GM23338 (cell line): ENCODE data around the gene MPRIP. TPM values are rescaled to one million over a fixed set of nuclear protein-coding genes. Genes with fewer than 3 reads are reported as not detected.

Experiments
- ATAC-seq: fragments of 200-7000 bp; cut with Tn5 transposase; 3 replicates; pipeline ENCODE4 v1.9.1; 2020
- DNase-seq: peaks from one replicate; pipeline ENCODE4 v3.0.0-alpha.2; 2015; ENCODE audit warnings: low spot score
- H2AFZ ChIP-seq: fragments of 200-600 bp; sonication (generic); 2 replicates; pipeline ENCODE4 v1.8.0; 2016; ENCODE audit warnings: antibody characterized with exemption, mild to moderate bottlenecking, moderate library complexity
- H3F3A ChIP-seq: fragments of 200-600 bp; sonication (generic); replicated peaks from 2 replicates; pipeline ENCODE4 v1.8.0; 2017; ENCODE audit warnings: antibody characterized with exemption, mixed run types, low read depth
- H3K27ac ChIP-seq: fragments of 200-600 bp; sonication (generic); 2 replicates; pipeline ENCODE4 v1.6.1; 2016; ENCODE audit warnings: low read depth
- H3K27me3 ChIP-seq: fragments of 200-600 bp; sonication (generic); 2 replicates; pipeline ENCODE4 v1.8.0; 2016; ENCODE audit warnings: mild to moderate bottlenecking, mixed run types, moderate library complexity; ENCODE audit not compliant: insufficient read depth
- H3K36me3 ChIP-seq: fragments of 200-600 bp; sonication (generic); 2 replicates; pipeline ENCODE4 v1.8.0; 2016; ENCODE audit warnings: mild to moderate bottlenecking; ENCODE audit not compliant: insufficient read depth
- H3K4me1 ChIP-seq: fragments of 200-600 bp; sonication (generic); 2 replicates; pipeline ENCODE4 v1.8.0; 2016; ENCODE audit warnings: mild to moderate bottlenecking, moderate library complexity; ENCODE audit not compliant: insufficient read depth
- H3K4me2 ChIP-seq: fragments of 200-600 bp; sonication (generic); 2 replicates; pipeline ENCODE4 v1.7.1; 2017; ENCODE audit warnings: mixed run types
- H3K4me3 ChIP-seq: fragments of 200-600 bp; sonication (generic); 2 replicates; pipeline ENCODE4 v1.6.1; 2016; ENCODE audit warnings: mixed run types
- H3K79me2 ChIP-seq: fragments of 200-600 bp; sonication (generic); replicated peaks from 2 replicates; pipeline ENCODE4 v1.8.0; 2017; ENCODE audit warnings: mild to moderate bottlenecking; ENCODE audit not compliant: insufficient read depth
- H3K9me2 ChIP-seq: fragments of 200-600 bp; sonication (generic); 2 replicates; pipeline ENCODE4 v1.8.0; 2017; ENCODE audit not compliant: insufficient read depth
- H4K20me1 ChIP-seq: fragments of 200-600 bp; sonication (generic); replicated peaks from 2 replicates; pipeline ENCODE4 v1.8.0; 2017; ENCODE audit warnings: mild to moderate bottlenecking; ENCODE audit not compliant: insufficient read depth
- H3K27ac Mint-ChIP-seq: 2 replicates; pipeline ENCODE4 v1.8.0; 2020; ENCODE audit warnings: inconsistent platforms, mild to moderate bottlenecking, moderate library complexity, mixed read lengths
- H3K27me3 Mint-ChIP-seq: 3 replicates; pipeline ENCODE4 v1.8.0; 2022; ENCODE audit warnings: low read depth, mild to moderate bottlenecking, moderate library complexity, mixed read lengths, inconsistent platforms; ENCODE audit not compliant: insufficient read depth, poor library complexity
- H3K36me3 Mint-ChIP-seq: 3 replicates; pipeline ENCODE4 v1.8.0; 2021; ENCODE audit warnings: low read depth, mild to moderate bottlenecking, inconsistent platforms, moderate library complexity, mixed read lengths
- H3K4me1 Mint-ChIP-seq: 3 replicates; pipeline ENCODE4 v1.8.0; 2020; ENCODE audit warnings: mild to moderate bottlenecking, inconsistent platforms, mixed read lengths
- H3K4me3 Mint-ChIP-seq: 3 replicates; pipeline ENCODE4 v1.8.0; 2021; ENCODE audit warnings: moderate library complexity, mild to moderate bottlenecking, inconsistent platforms, mixed read lengths
- H3K9me3 Mint-ChIP-seq: 3 replicates; pipeline ENCODE4 v1.8.0; 2020; ENCODE audit warnings: moderate library complexity, mild to moderate bottlenecking, inconsistent platforms, mixed read lengths
- CREB1 ChIP-seq: fragments of 250-450 bp; sonication (Bioruptor Pico); IDR thresholded peaks from 2 replicates; pipeline ENCODE4 v1.5.0; 2020; ENCODE audit warnings: low read depth, mild to moderate bottlenecking, moderate library complexity
- CTCF ChIP-seq, 2 experiments: fragments of 200-600 bp in 1 of 2; sonication (generic) in 1 of 2; conservative IDR thresholded peaks; 2 replicates each; pipeline versions ENCODE4 v1.5.1 to v1.6.1; 2016 to 2017; ENCODE audit warnings: antibody characterized with exemption in 2 of 2, low read depth in 2 of 2, mild to moderate bottlenecking in 2 of 2, moderate library complexity in 1 of 2
- EZH2 ChIP-seq: fragments of 200-600 bp; sonication (generic); IDR thresholded peaks from one replicate; pipeline ENCODE4 v1.8.0; 2017; ENCODE audit warnings: antibody characterized with exemption, mild to moderate bottlenecking, low read depth; ENCODE audit not compliant: unreplicated experiment
- EZH2phosphoT487 ChIP-seq: fragments of 200-600 bp; sonication (generic); IDR thresholded peaks from one replicate; pipeline ENCODE4 v1.8.1; 2018; ENCODE audit warnings: antibody characterized with exemption; ENCODE audit not compliant: unreplicated experiment
- JUNB ChIP-seq: IDR thresholded peaks from one replicate; pipeline ENCODE4 v1.6.1; 2016; ENCODE audit warnings: antibody characterized with exemption; ENCODE audit not compliant: unreplicated experiment
- NANOG ChIP-seq: IDR thresholded peaks from 2 replicates; pipeline ENCODE4 v1.6.1; 2016; ENCODE audit warnings: antibody characterized with exemption, borderline replicate concordance
- POLR2AphosphoS5 ChIP-seq: IDR thresholded peaks from 2 replicates; pipeline ENCODE4 v1.6.1; 2016; ENCODE audit warnings: antibody characterized with exemption, low read depth
- REST ChIP-seq: IDR thresholded peaks from one replicate; pipeline ENCODE4 v1.6.1; 2018; ENCODE audit warnings: antibody characterized with exemption; ENCODE audit not compliant: unreplicated experiment
- STAT1 ChIP-seq: IDR thresholded peaks from one replicate; pipeline ENCODE4 v1.6.1; 2016; ENCODE audit warnings: antibody characterized with exemption; ENCODE audit not compliant: unreplicated experiment
- ZNF114 ChIP-seq: fragments of 250-450 bp; sonication (Bioruptor Pico); IDR thresholded peaks from 2 replicates; pipeline ENCODE4 v1.5.0; 2020; ENCODE audit warnings: mild to moderate bottlenecking, moderate library complexity
- ZNF331 ChIP-seq: fragments of 250-450 bp; sonication (Bioruptor Pico); IDR thresholded peaks from 2 replicates; pipeline ENCODE4 v1.5.0; 2020; ENCODE audit warnings: low read depth, mild to moderate bottlenecking, moderate library complexity
- ZNF462 ChIP-seq: fragments of 250-450 bp; sonication (Bioruptor Pico); IDR thresholded peaks from 2 replicates; pipeline ENCODE4 v1.5.0; 2020; ENCODE audit warnings: mild to moderate bottlenecking, moderate library complexity
- polyA plus RNA-seq: library from polyadenylated mRNA; unstranded; fragments of >200 nt; fragmentation: Nextera tagmentation; extraction: Ambion mirVana; gene quantifications from 2 replicates; pipeline ENCODE4 v1.2.1, GENCODE V29; 2016
- total RNA-seq: library from RNA; depleted of rRNA; stranded (reverse); fragments of >200 nt; shearing (Covaris generic); gene quantifications from 2 replicates; pipeline ENCODE4 v1.2.3, GENCODE V29; 2014
- TF ChIP-seq, protein P1 (sequence below): IDR thresholded peaks from 2 replicates; pipeline ENCODE4 v1.6.1; 2016; ENCODE audit warnings: antibody characterized with exemption

Gene MPRIP
- total and polyA plus RNA-seq, 2 experiments from 2014 or later: 39.3 to 113 TPM

DNA sequence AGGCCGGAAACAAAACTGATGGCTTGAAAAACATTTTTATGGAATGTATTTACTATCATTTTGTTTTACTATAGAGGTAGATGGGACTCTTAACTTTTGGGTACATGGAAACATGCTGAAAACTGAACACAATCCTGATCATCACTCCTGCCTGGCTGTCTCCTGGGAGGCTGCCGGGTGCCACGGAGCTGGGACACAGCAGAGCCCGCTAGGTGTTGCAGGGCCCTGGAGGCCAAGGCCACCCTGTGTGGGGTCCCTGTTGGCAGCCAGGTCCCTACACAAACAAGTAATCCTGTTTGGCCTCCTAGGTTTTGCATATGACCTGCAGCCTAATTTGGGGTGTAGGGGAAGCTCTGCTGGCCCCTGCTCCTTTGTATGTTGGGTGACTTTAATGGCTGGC, 146.3 kb downstream of the MPRIP start:
- Mint-ChIP-seq H3K4me3 (no peak overlapping the region), H3K27ac (no peak overlapping the region)

More for the DNA sequence above, 146.3 kb downstream of the MPRIP start:
- Mint-ChIP-seq H3K9me3 (no peaks in the 10 kb centered on the region), H3K36me3 (peaks cover 4% of the 10 kb centered on the region; the same call in 1 of the 3 replicates), H3K27me3 (peaks cover 5% of the 10 kb centered on the region), H3K4me1 (peaks cover 21% of the 10 kb centered on the region)
- Histone ChIP-seq H3K79me2 (no peaks in the 10 kb centered on the region), H3K4me3 (no peak overlapping the region), H3K27me3 (no peaks in the 10 kb centered on the region), H3K36me3 (no peaks in the 10 kb centered on the region), H4K20me1 (no peaks in the 10 kb centered on the region), H3K9me2 (no peaks in the 10 kb centered on the region), H2AFZ (no peak overlapping the region), H3K4me1 (no peaks in the 10 kb centered on the region), H3K4me2 (no peak overlapping the region), H3F3A (no peaks in the 10 kb centered on the region), H3K27ac (no peak overlapping the region)
- TF ChIP-seq JUNB: no peak
- no peak for TF ChIP-seq NANOG
- TF ChIP-seq EZH2phosphoT487: no peak
- TF ChIP-seq CREB1 (CRISPR knock-in tag): no peak
- no peak for TF ChIP-seq REST
- TF ChIP-seq ZNF331 (CRISPR knock-in tag): no peak
- no peak for TF ChIP-seq CTCF (conservative IDR thresholded peaks at IDR 0.05; ENCODE audit: low read depth in 2 of 2)
- TF ChIP-seq, protein P1, sequence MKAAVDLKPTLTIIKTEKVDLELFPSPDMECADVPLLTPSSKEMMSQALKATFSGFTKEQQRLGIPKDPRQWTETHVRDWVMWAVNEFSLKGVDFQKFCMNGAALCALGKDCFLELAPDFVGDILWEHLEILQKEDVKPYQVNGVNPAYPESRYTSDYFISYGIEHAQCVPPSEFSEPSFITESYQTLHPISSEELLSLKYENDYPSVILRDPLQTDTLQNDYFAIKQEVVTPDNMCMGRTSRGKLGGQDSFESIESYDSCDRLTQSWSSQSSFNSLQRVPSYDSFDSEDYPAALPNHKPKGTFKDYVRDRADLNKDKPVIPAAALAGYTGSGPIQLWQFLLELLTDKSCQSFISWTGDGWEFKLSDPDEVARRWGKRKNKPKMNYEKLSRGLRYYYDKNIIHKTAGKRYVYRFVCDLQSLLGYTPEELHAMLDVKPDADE: no peak
- no peak for TF ChIP-seq ZNF462 (CRISPR knock-in tag)
- no peak for TF ChIP-seq EZH2
- TF ChIP-seq STAT1: no peak
- TF ChIP-seq POLR2AphosphoS5: no peak
- TF ChIP-seq ZNF114: no peak
- DNase-seq: no peak
- no peak for ATAC-seq
